ENCODE results near the gene ETV3. TPM values are rescaled to one million over a fixed set of nuclear protein-coding genes. Genes with fewer than 3 reads are reported as not detected.

The ETV3 gene
- total RNA-seq, 1 experiment from 2014 or later: 36.3 TPM

GRCh38 chr1:157134442-157134841 is 3.8 kb downstream of the ETV3 start:
- H3K23ac ChIP-seq (ENCODE audit: insufficient read length, low read depth, low read length): no peak overlapping the region
- H2BK12ac ChIP-seq (ENCODE audit: insufficient read length, low read depth, low read length): no peak overlapping the region
- H3K27me3 Mint-ChIP-seq (ENCODE audit: low read depth): no peaks in the 10 kb centered on the region
- no peak overlapping the region for H3K4me3 Mint-ChIP-seq
- peaks cover 10% of the 10 kb centered on the region; the same call in 1 of the 2 replicates for H3K79me2 ChIP-seq (ENCODE audit: insufficient read depth, low read length)
- H3K27me3 ChIP-seq (ENCODE audit: insufficient read depth, low read length): no peaks in the 10 kb centered on the region
- no peak overlapping the region for H4K8ac ChIP-seq (replicated peaks; ENCODE audit: insufficient read length, low read depth, low read length)
- no peak overlapping the region for H2BK15ac ChIP-seq (ENCODE audit: low read depth, low read length)
- no peak overlapping the region for H2AFZ ChIP-seq (ENCODE audit: low read length)
- H2BK5ac ChIP-seq (ENCODE audit: insufficient read length, low read length): no peak overlapping the region
- no peak overlapping the region for H3T11ph ChIP-seq (ENCODE audit: low read length)
- WGBS (ENCODE audit: extremely low coverage, insufficient read length, low lambda C conversion rate): 100% methylated on average over 3 of the region's 4 CpGs
- H3K27ac ChIP-seq (ENCODE audit: insufficient read length, low read depth, low read length): no peak overlapping the region
- H3K56ac ChIP-seq (ENCODE audit: insufficient read length, low read depth, low read length): no peak overlapping the region
- H2BK120ac ChIP-seq (ENCODE audit: low read depth, low read length, poor library complexity, severe bottlenecking): no peak overlapping the region
- no peak overlapping the region for H4K5ac ChIP-seq (ENCODE audit: insufficient read length, low read depth, low read length)
- H2BK20ac ChIP-seq (ENCODE audit: low read depth, low read length, poor library complexity, severe bottlenecking): no peak overlapping the region
- TF ChIP-seq CTCF (conservative IDR thresholded peaks at IDR 0.05): no peak
- H3K14ac ChIP-seq (ENCODE audit: insufficient read depth, low read length): no peak overlapping the region
- no peak overlapping the region for H3K4ac ChIP-seq (ENCODE audit: low read depth, low read length)
- no peak overlapping the region for H3K18ac ChIP-seq (ENCODE audit: insufficient read length, low read depth, low read length)
- no peak overlapping the region for H3K27ac Mint-ChIP-seq
- no peaks in the 10 kb centered on the region for H3K9me3 ChIP-seq (ENCODE audit: control insufficient read depth, low read depth, low read length)
- no peak for DNase-seq
- H4K20me1 ChIP-seq (ENCODE audit: control insufficient read depth, insufficient read depth, insufficient read length): no peaks in the 10 kb centered on the region
- H3K36me3 Mint-ChIP-seq (ENCODE audit: insufficient read depth in 1 of 3, low read depth in 3 of 3): peaks cover 30 to 67% (median 59%) of the 10 kb centered on the region in 3 experiments; a peak in 6 of 7 replicates
- H3K9ac ChIP-seq (ENCODE audit: extremely low read depth, insufficient read length, low read length): no peak overlapping the region
- H4K91ac ChIP-seq (ENCODE audit: insufficient read length, low read depth, low read length): no peak overlapping the region
- peaks cover 4% of the 10 kb centered on the region; the same call in 1 of the 2 replicates for H3K4me1 ChIP-seq (ENCODE audit: insufficient read depth, low read length)
- no peak overlapping the region for H2AK5ac ChIP-seq (ENCODE audit: insufficient read length, low read length)
- H3K9me3 Mint-ChIP-seq: no peaks in the 10 kb centered on the region
- peaks cover 22 to 23% of the 10 kb centered on the region in 2 experiments for H3K4me1 Mint-ChIP-seq
- H3K23me2 ChIP-seq (ENCODE audit: insufficient read length, low read depth, low read length, poor library complexity, severe bottlenecking): peaks cover 13% of the 10 kb centered on the region
- peaks cover 10% of the 10 kb centered on the region for H3K79me1 ChIP-seq (ENCODE audit: insufficient read depth, low read depth, low read length, poor library complexity, severe bottlenecking)
- no peak overlapping the region for H3K4me2 ChIP-seq (ENCODE audit: insufficient read depth, insufficient read length, low read length)
